Stomach (tissue), 9 donors: ENCODE data around the gene ZAR1L. TPM values are rescaled to one million over a fixed set of nuclear protein-coding genes. Genes with fewer than 3 reads are reported as not detected.

ENCODE experiments used
- DNase-seq, 2 donors: peaks; one replicate each; pipeline versions ENCODE4 v3.0.0 to v3.0.0-alpha.2; 2013 to 2019
- H3K27ac ChIP-seq, 5 donors: fragments of 200-600 bp in 4 of 5; sonication (generic) in 4 of 5; one replicate each; pipeline ENCODE4 v1.5.1; 2013 to 2019; ENCODE audit warnings: mild to moderate bottlenecking in 1 of 5, moderate library complexity in 1 of 5
- H3K27me3 ChIP-seq, 3 donors: fragments of 200-600 bp; sonication (generic); one replicate each; pipeline ENCODE4 v1.5.1; 2017 to 2019; ENCODE audit warnings: mixed run types in 1 of 3
- H3K36me3 ChIP-seq, 4 donors: fragments of 200-600 bp; sonication (generic); 1 replicate in 3 of 4; 2 replicates in 1 of 4; pipeline ENCODE4 v1.5.1; 2016 to 2019
- H3K4me1 ChIP-seq, 4 donors: fragments of 200-600 bp; sonication (generic); one replicate each; pipeline ENCODE4 v1.5.1; 2016 to 2019
- H3K4me3 ChIP-seq, 4 donors: fragments of 200-600 bp; sonication (generic) in 3 of 4; one replicate each; pipeline ENCODE4 v1.5.1; 2016 to 2019; ENCODE audit warnings: mild to moderate bottlenecking in 1 of 4
- H3K9me3 ChIP-seq, 4 donors: fragments of 200-600 bp; sonication (generic); one replicate each; pipeline ENCODE4 v1.5.1; 2016 to 2019
- EP300 ChIP-seq: sonication (generic); formaldehyde crosslinking; IDR thresholded peaks from one replicate; pipeline ENCODE4 v1.6.1; 2017; ENCODE audit warnings: antibody characterized with exemption
- POLR2A ChIP-seq, 4 donors: fragments of 450-650 bp; IDR thresholded peaks; one replicate each; pipeline ENCODE4 v1.6.1; 2016; ENCODE audit warnings: antibody characterized with exemption in 4 of 4, control low read depth in 2 of 4, mild to moderate bottlenecking in 1 of 4, moderate library complexity in 1 of 4
- POLR2AphosphoS5 ChIP-seq, 3 donors: sonication (generic); formaldehyde crosslinking; IDR thresholded peaks; one replicate each; pipeline ENCODE4 v1.6.1; 2016; ENCODE audit warnings: antibody characterized with exemption in 3 of 3
- WGBS, 5 donors: extraction: QIAGEN DNeasy Blood & Tissue Kit in 3 of 5; methylation state at CpG; one replicate each; pipeline versions ENCODE4 v1.1.5 to v1.1.7; 2013 to 2018; 5-methylcytosine and 5-hydroxymethylcytosine counted together
- intact Hi-C: fragments of 100-400 bp; cut with DNase I; formaldehyde crosslinking; loops from one replicate; pipeline ENCODE4 v1.15.1; 2023; ENCODE audit warnings: low total_unique reads
- polyA plus RNA-seq, 3 donors: library from polyadenylated mRNA; stranded (reverse); fragments of 200-250 nt; gene quantifications; one replicate each; pipeline ENCODE4 v1.2.3, GENCODE V29; 2013
- total RNA-seq, 5 donors: library from RNA; depleted of rRNA; stranded (reverse); fragments of >200 nt; gene quantifications; one replicate each; pipeline versions ENCODE4 v1.1.0 to v1.2.3, GENCODE V29; 2014 to 2016
- TF ChIP-seq, protein P1 (sequence below), 7 experiments: fragments of 450-650 bp in 4 of 7; fragments of 200-600 bp in 3 of 7; sonication (generic) in 3 of 7; IDR thresholded peaks; one replicate each; pipeline ENCODE4 v1.5.1; 2016 to 2019; ENCODE audit warnings: antibody characterized with exemption in 7 of 7, control low read depth in 2 of 7, mild to moderate bottlenecking in 1 of 7
- donor health status: healthy with polysubstance abuse.
- donor health status: Bipolar disorder and iron deficiency.
- donor health status: healthy.

Gene ZAR1L
- total and polyA plus RNA-seq, 8 donors: not detected

DNA sequence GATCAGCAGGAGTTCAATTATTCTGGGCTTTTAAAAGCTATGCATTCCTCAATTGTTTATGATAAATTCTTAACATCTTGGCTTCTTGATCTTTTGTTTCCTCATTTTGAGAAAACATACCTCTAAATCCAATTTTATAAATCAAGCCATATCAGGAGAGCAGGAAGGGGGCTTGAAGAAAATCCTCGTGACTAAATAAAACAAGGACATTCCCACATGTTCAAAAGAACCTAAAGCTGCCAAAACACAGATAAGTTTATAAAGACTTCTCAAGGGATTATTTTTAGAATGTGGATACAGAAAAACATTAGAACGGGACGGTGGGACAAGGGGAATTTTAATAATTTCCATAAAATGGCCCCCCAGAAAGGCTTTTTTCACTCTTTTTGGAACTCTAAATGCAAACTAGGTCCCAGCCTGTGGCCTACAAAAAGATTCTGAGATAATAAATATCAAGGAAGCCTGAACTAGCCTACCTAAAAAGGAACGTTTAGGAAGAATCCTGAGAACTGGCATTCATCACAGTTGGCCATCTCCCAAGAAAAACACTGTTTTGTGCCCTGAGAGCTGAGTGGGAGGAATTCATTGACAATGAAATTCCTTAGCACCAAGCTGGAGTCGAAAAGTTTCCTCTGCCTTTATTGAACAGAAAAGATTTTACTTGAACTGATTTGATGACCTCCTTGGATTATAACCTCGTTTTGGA is 30.1 kb downstream of the ZAR1L start:
- Histone ChIP-seq H3K4me1 (peaks cover 0 to 22% (median 10%) of the 10 kb centered on the region in 4 donors), H3K27ac (peak overlapping the region in 4 of 5 donors; percentile 36 to 67 (median 44)), H3K4me3 (no peak overlapping the region), H3K27me3 (no peaks in the 10 kb centered on the region), H3K36me3 (peaks cover 0 to 32% (median 30%) of the 10 kb centered on the region in 4 donors), H3K9me3 (no peaks in the 10 kb centered on the region)
- 16 to 27% (median 24%) methylated on average over 6 of the region's 6 CpGs for WGBS, 5 donors
- DNase-seq: peak; percentile 47 to 68
- TF ChIP-seq, protein P1, sequence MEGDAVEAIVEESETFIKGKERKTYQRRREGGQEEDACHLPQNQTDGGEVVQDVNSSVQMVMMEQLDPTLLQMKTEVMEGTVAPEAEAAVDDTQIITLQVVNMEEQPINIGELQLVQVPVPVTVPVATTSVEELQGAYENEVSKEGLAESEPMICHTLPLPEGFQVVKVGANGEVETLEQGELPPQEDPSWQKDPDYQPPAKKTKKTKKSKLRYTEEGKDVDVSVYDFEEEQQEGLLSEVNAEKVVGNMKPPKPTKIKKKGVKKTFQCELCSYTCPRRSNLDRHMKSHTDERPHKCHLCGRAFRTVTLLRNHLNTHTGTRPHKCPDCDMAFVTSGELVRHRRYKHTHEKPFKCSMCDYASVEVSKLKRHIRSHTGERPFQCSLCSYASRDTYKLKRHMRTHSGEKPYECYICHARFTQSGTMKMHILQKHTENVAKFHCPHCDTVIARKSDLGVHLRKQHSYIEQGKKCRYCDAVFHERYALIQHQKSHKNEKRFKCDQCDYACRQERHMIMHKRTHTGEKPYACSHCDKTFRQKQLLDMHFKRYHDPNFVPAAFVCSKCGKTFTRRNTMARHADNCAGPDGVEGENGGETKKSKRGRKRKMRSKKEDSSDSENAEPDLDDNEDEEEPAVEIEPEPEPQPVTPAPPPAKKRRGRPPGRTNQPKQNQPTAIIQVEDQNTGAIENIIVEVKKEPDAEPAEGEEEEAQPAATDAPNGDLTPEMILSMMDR (IDR thresholded peaks at IDR 0.05): no peak
- TF ChIP-seq POLR2AphosphoS5 (IDR thresholded peaks at IDR 0.05): peak in 2 of 3 donors; percentile 28 to 40
- intact Hi-C loops: no loop called here

DNA sequence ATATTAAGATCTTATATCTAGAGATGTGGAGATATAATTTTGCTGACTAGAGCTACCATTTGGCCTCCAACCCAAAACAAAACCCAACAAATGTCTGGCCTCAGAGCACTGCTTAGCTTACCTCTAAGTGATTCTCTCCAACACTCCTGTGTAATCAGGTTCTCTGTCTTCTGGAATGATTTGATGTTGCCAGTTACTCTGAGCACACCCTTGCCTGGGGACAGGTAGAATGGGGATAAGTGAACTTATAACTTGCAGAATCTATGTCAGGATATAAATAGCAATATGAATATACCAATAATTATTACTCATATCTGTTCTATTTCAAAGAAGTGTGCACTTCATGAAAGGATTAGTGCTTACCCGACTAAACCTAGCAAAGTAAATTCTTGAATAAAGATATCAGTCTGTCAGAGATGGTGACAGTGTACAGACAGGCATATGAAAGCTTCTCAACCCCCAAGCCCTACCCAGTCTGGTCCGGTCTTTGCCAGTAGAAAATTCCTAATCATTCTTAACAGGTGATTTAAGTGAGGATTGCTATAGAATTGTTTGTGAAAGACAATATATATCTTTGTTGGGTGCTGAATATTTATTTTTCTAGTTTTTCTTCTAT is 33.0 kb downstream of the ZAR1L start:
- TF ChIP-seq POLR2AphosphoS5 (IDR thresholded peaks at IDR 0.05) (no peak), EP300 (no peak), POLR2A (IDR thresholded peaks at IDR 0.05) (no peak)
- TF ChIP-seq, protein P1 (IDR thresholded peaks at IDR 0.05): no peak
- Histone ChIP-seq H3K27me3 (no peaks in the 10 kb centered on the region), H3K36me3 (peaks cover 15 to 53% (median 50%) of the 10 kb centered on the region in 4 donors), H3K4me3 (no peak overlapping the region), H3K4me1 (peaks cover 0 to 22% (median 10%) of the 10 kb centered on the region in 4 donors), H3K27ac (no peak overlapping the region), H3K9me3 (no peaks in the 10 kb centered on the region)
- intact Hi-C loops: no loop called here
- no peak for DNase-seq
- 77 to 86% (median 82%) methylated on average over 2 of the region's 2 CpGs for WGBS, 5 donors

DNA sequence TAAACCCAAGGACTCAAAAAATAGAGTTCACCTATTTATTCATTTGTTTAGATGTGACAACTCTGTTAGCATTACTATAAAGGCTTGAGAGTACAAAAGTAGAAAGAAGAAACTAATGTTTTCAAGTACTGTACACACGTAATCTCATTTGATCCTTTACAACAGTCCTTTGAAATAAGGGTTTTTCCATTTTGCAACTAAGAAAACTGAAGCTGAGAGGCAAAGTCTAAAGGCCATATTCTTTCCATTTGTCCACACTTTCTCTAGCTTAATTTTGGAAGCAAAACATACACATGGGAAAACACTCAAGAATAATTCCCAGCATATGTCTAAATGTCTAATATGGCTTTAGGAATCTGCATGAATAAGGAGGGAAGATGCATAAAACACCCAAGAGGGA is 34.1 kb downstream of the ZAR1L start:
- TF ChIP-seq, protein P1 (IDR thresholded peaks at IDR 0.05): no peak
- TF ChIP-seq POLR2A (IDR thresholded peaks at IDR 0.05) (no peak), EP300 (no peak), POLR2AphosphoS5 (IDR thresholded peaks at IDR 0.05) (no peak)
- WGBS, 5 donors: 76 to 92% (median 86%) methylated on average over 1 of the region's 1 CpG
- no peaks in the 10 kb centered on the region for H3K27me3 ChIP-seq
- peaks cover 0 to 22% (median 10%) of the 10 kb centered on the region in 4 donors for H3K4me1 ChIP-seq
- H3K9me3 ChIP-seq: no peaks in the 10 kb centered on the region
- no peak overlapping the region for H3K27ac ChIP-seq
- DNase-seq: no peak
- H3K4me3 ChIP-seq: no peak overlapping the region
- H3K36me3 ChIP-seq: peaks cover 15 to 64% (median 61%) of the 10 kb centered on the region in 4 donors
- intact Hi-C loops: no loop called here

DNA sequence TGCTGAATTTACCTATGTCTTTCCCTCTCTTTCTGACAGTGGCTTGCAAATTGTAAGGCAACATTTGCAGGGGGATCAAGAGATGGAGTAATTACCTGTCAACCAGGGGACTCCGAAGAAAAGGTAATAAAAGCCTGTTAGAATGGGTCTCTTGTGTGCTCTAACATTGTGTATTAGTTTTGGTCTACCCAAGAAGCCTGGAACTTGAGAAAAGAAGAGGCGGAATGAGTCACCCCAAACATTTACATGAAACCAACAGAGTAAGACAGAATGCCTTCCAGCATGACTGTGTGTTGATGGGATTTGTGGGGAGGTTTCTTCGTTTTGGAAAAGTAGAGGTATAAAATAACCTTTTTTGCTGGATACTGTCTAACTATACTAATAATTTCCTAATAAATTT is 36.7 kb downstream of the ZAR1L start:
- no peaks in the 10 kb centered on the region for H3K4me1 ChIP-seq
- WGBS, 5 donors: 74 to 89% (median 82%) methylated on average over 3 of the region's 3 CpGs
- TF ChIP-seq POLR2AphosphoS5 (IDR thresholded peaks at IDR 0.05) (no peak), EP300 (no peak), POLR2A (IDR thresholded peaks at IDR 0.05) (no peak)
- TF ChIP-seq, protein P1 (IDR thresholded peaks at IDR 0.05): no peak
- H3K9me3 ChIP-seq: no peaks in the 10 kb centered on the region
- H3K36me3 ChIP-seq: peaks cover 21 to 84% (median 81%) of the 10 kb centered on the region in 4 donors
- intact Hi-C loops: no loop called here
- no peak overlapping the region for H3K27ac ChIP-seq
- H3K4me3 ChIP-seq: no peak overlapping the region
- no peak for DNase-seq
- H3K27me3 ChIP-seq: no peaks in the 10 kb centered on the region
